GM23338 (cell line): ENCODE measurements around the gene ZNF80. TPM values are rescaled to one million over a fixed set of nuclear protein-coding genes. Genes with fewer than 3 reads are reported as not detected.
A peak's percentile ranks its signal among the peaks of the same experiment; 100 is the strongest.

Experiments
- ATAC-seq: fragments of 200-7000 bp; cut with Tn5 transposase; 3 replicates; pipeline ENCODE4 v1.9.1; 2020
- DNase-seq: peaks from one replicate; pipeline ENCODE4 v3.0.0-alpha.2; 2015; ENCODE audit warnings: low spot score
- H2AFZ ChIP-seq: fragments of 200-600 bp; sonication (generic); 2 replicates; pipeline ENCODE4 v1.8.0; 2016; ENCODE audit warnings: antibody characterized with exemption, mild to moderate bottlenecking, moderate library complexity
- H3F3A ChIP-seq: fragments of 200-600 bp; sonication (generic); replicated peaks from 2 replicates; pipeline ENCODE4 v1.8.0; 2017; ENCODE audit warnings: antibody characterized with exemption, mixed run types, low read depth
- H3K27ac ChIP-seq: fragments of 200-600 bp; sonication (generic); 2 replicates; pipeline ENCODE4 v1.6.1; 2016; ENCODE audit warnings: low read depth
- H3K27me3 ChIP-seq: fragments of 200-600 bp; sonication (generic); 2 replicates; pipeline ENCODE4 v1.8.0; 2016; ENCODE audit warnings: mild to moderate bottlenecking, mixed run types, moderate library complexity; ENCODE audit not compliant: insufficient read depth
- H3K36me3 ChIP-seq: fragments of 200-600 bp; sonication (generic); 2 replicates; pipeline ENCODE4 v1.8.0; 2016; ENCODE audit warnings: mild to moderate bottlenecking; ENCODE audit not compliant: insufficient read depth
- H3K4me1 ChIP-seq: fragments of 200-600 bp; sonication (generic); 2 replicates; pipeline ENCODE4 v1.8.0; 2016; ENCODE audit warnings: mild to moderate bottlenecking, moderate library complexity; ENCODE audit not compliant: insufficient read depth
- H3K4me2 ChIP-seq: fragments of 200-600 bp; sonication (generic); 2 replicates; pipeline ENCODE4 v1.7.1; 2017; ENCODE audit warnings: mixed run types
- H3K4me3 ChIP-seq: fragments of 200-600 bp; sonication (generic); 2 replicates; pipeline ENCODE4 v1.6.1; 2016; ENCODE audit warnings: mixed run types
- H3K79me2 ChIP-seq: fragments of 200-600 bp; sonication (generic); replicated peaks from 2 replicates; pipeline ENCODE4 v1.8.0; 2017; ENCODE audit warnings: mild to moderate bottlenecking; ENCODE audit not compliant: insufficient read depth
- H3K9me2 ChIP-seq: fragments of 200-600 bp; sonication (generic); 2 replicates; pipeline ENCODE4 v1.8.0; 2017; ENCODE audit not compliant: insufficient read depth
- H4K20me1 ChIP-seq: fragments of 200-600 bp; sonication (generic); replicated peaks from 2 replicates; pipeline ENCODE4 v1.8.0; 2017; ENCODE audit warnings: mild to moderate bottlenecking; ENCODE audit not compliant: insufficient read depth
- H3K27ac Mint-ChIP-seq: 2 replicates; pipeline ENCODE4 v1.8.0; 2020; ENCODE audit warnings: inconsistent platforms, mild to moderate bottlenecking, moderate library complexity, mixed read lengths
- H3K27me3 Mint-ChIP-seq: 3 replicates; pipeline ENCODE4 v1.8.0; 2022; ENCODE audit warnings: low read depth, mild to moderate bottlenecking, moderate library complexity, mixed read lengths, inconsistent platforms; ENCODE audit not compliant: insufficient read depth, poor library complexity
- H3K36me3 Mint-ChIP-seq: 3 replicates; pipeline ENCODE4 v1.8.0; 2021; ENCODE audit warnings: low read depth, mild to moderate bottlenecking, inconsistent platforms, moderate library complexity, mixed read lengths
- H3K4me1 Mint-ChIP-seq: 3 replicates; pipeline ENCODE4 v1.8.0; 2020; ENCODE audit warnings: mild to moderate bottlenecking, inconsistent platforms, mixed read lengths
- H3K4me3 Mint-ChIP-seq: 3 replicates; pipeline ENCODE4 v1.8.0; 2021; ENCODE audit warnings: moderate library complexity, mild to moderate bottlenecking, inconsistent platforms, mixed read lengths
- H3K9me3 Mint-ChIP-seq: 3 replicates; pipeline ENCODE4 v1.8.0; 2020; ENCODE audit warnings: moderate library complexity, mild to moderate bottlenecking, inconsistent platforms, mixed read lengths
- CREB1 ChIP-seq: fragments of 250-450 bp; sonication (Bioruptor Pico); IDR thresholded peaks from 2 replicates; pipeline ENCODE4 v1.5.0; 2020; ENCODE audit warnings: low read depth, mild to moderate bottlenecking, moderate library complexity
- CTCF ChIP-seq, 2 experiments: fragments of 200-600 bp in 1 of 2; sonication (generic) in 1 of 2; conservative IDR thresholded peaks; 2 replicates each; pipeline versions ENCODE4 v1.5.1 to v1.6.1; 2016 to 2017; ENCODE audit warnings: antibody characterized with exemption in 2 of 2, low read depth in 2 of 2, mild to moderate bottlenecking in 2 of 2, moderate library complexity in 1 of 2
- ETS1 ChIP-seq: IDR thresholded peaks from 2 replicates; pipeline ENCODE4 v1.6.1; 2016; ENCODE audit warnings: antibody characterized with exemption
- EZH2 ChIP-seq: fragments of 200-600 bp; sonication (generic); IDR thresholded peaks from one replicate; pipeline ENCODE4 v1.8.0; 2017; ENCODE audit warnings: antibody characterized with exemption, mild to moderate bottlenecking, low read depth; ENCODE audit not compliant: unreplicated experiment
- EZH2phosphoT487 ChIP-seq: fragments of 200-600 bp; sonication (generic); IDR thresholded peaks from one replicate; pipeline ENCODE4 v1.8.1; 2018; ENCODE audit warnings: antibody characterized with exemption; ENCODE audit not compliant: unreplicated experiment
- JUNB ChIP-seq: IDR thresholded peaks from one replicate; pipeline ENCODE4 v1.6.1; 2016; ENCODE audit warnings: antibody characterized with exemption; ENCODE audit not compliant: unreplicated experiment
- NANOG ChIP-seq: IDR thresholded peaks from 2 replicates; pipeline ENCODE4 v1.6.1; 2016; ENCODE audit warnings: antibody characterized with exemption, borderline replicate concordance
- POLR2AphosphoS5 ChIP-seq: IDR thresholded peaks from 2 replicates; pipeline ENCODE4 v1.6.1; 2016; ENCODE audit warnings: antibody characterized with exemption, low read depth
- REST ChIP-seq: IDR thresholded peaks from one replicate; pipeline ENCODE4 v1.6.1; 2018; ENCODE audit warnings: antibody characterized with exemption; ENCODE audit not compliant: unreplicated experiment
- STAT1 ChIP-seq: IDR thresholded peaks from one replicate; pipeline ENCODE4 v1.6.1; 2016; ENCODE audit warnings: antibody characterized with exemption; ENCODE audit not compliant: unreplicated experiment
- ZNF114 ChIP-seq: fragments of 250-450 bp; sonication (Bioruptor Pico); IDR thresholded peaks from 2 replicates; pipeline ENCODE4 v1.5.0; 2020; ENCODE audit warnings: mild to moderate bottlenecking, moderate library complexity
- ZNF331 ChIP-seq: fragments of 250-450 bp; sonication (Bioruptor Pico); IDR thresholded peaks from 2 replicates; pipeline ENCODE4 v1.5.0; 2020; ENCODE audit warnings: low read depth, mild to moderate bottlenecking, moderate library complexity
- ZNF462 ChIP-seq: fragments of 250-450 bp; sonication (Bioruptor Pico); IDR thresholded peaks from 2 replicates; pipeline ENCODE4 v1.5.0; 2020; ENCODE audit warnings: mild to moderate bottlenecking, moderate library complexity
- polyA plus RNA-seq: library from polyadenylated mRNA; unstranded; fragments of >200 nt; fragmentation: Nextera tagmentation; extraction: Ambion mirVana; gene quantifications from 2 replicates; pipeline ENCODE4 v1.2.1, GENCODE V29; 2016
- total RNA-seq: library from RNA; depleted of rRNA; stranded (reverse); fragments of >200 nt; shearing (Covaris generic); gene quantifications from 2 replicates; pipeline ENCODE4 v1.2.3, GENCODE V29; 2014

The ZNF80 gene
- total and polyA plus RNA-seq, 2 experiments from 2014 or later: not detected

GRCh38 chr3:114216186-114216970 lies 21.0 kb downstream of the ZNF80 start:
- Mint-ChIP-seq H3K4me3 (no peak overlapping the region), H3K9me3 (no peaks in the 10 kb centered on the region; the same call in 2 of the 3 replicates), H3K36me3 (no peaks in the 10 kb centered on the region; the same call in 2 of the 3 replicates), H3K4me1 (peaks cover 9% of the 10 kb centered on the region), H3K27ac (no peak overlapping the region), H3K27me3 (peaks cover 11% of the 10 kb centered on the region)
- Histone ChIP-seq H3F3A (peaks cover 5% of the 10 kb centered on the region), H2AFZ (0 out of 2 replicates have a peak overlapping the region, but pooled peaks have one; percentile 3), H3K9me2 (peaks cover 34% of the 10 kb centered on the region), H4K20me1 (no peaks in the 10 kb centered on the region), H3K4me2 (no peak overlapping the region), H3K4me3 (no peak overlapping the region), H3K27ac (no peak overlapping the region), H3K79me2 (no peaks in the 10 kb centered on the region), H3K27me3 (no peaks in the 10 kb centered on the region), H3K4me1 (peaks cover 44% of the 10 kb centered on the region), H3K36me3 (no peaks in the 10 kb centered on the region)
- TF ChIP-seq EZH2phosphoT487 (no peak), CREB1 (CRISPR knock-in tag) (no peak), NANOG (no peak), STAT1 (no peak), ETS1 (no peak), ZNF331 (CRISPR knock-in tag) (no peak), ZNF462 (CRISPR knock-in tag) (no peak), JUNB (no peak), CTCF (conservative IDR thresholded peaks at IDR 0.05; ENCODE audit: low read depth in 2 of 2) (no peak), ZNF114 (CRISPR knock-in tag) (no peak), EZH2 (no peak), POLR2AphosphoS5 (no peak), REST (no peak)
- ATAC-seq (no peak), DNase-seq (no peak)
